GM12865 (cell line): ENCODE results near the gene PHKA1.
"Not testable (repeated sequence)": the region's sequence is repeated elsewhere in the genome, so short reads cannot be mapped to it uniquely, and the experiment has no call there.

ENCODE experiments used
- DNase-seq: peaks from one replicate; pipeline ENCODE4 v3.0.0; 2010; ENCODE audit warnings: low read depth
- H3K4me3 ChIP-seq: 2 replicates; pipeline ENCODE4 v1.5.1; 2011; ENCODE audit warnings: mild to moderate bottlenecking, low read depth, low read length, control low read depth
- TF ChIP-seq, protein P1 (sequence below): IDR thresholded peaks from 2 replicates; pipeline ENCODE4 v1.5.1; 2011; ENCODE audit warnings: low read length, control low read depth, low read depth, inconsistent platforms; ENCODE audit not compliant: insufficient read depth; ENCODE audit errors: missing control alignments

The PHKA1 gene

DNA sequence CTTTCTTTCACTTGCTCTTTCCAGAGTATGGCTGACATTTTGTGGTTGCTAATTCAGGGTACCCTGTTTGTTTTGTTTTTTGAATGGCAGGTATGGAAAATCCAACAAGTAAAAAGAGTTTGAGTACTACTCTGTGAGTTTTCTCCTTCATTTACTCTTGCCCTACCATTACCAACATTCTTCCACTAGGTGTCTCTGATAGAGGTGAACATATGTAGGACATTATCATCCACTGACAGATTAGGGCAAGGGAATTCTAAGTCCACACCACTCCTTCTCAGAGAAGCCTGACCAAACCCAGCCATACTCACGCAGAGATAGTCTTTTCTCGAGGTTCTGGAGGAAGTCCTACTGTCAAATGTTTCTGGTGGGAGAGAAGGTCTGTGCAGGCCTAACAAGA, 104.8 kb downstream of the PHKA1 start:
- no peak overlapping the region for H3K4me3 ChIP-seq
- TF ChIP-seq, protein P1, sequence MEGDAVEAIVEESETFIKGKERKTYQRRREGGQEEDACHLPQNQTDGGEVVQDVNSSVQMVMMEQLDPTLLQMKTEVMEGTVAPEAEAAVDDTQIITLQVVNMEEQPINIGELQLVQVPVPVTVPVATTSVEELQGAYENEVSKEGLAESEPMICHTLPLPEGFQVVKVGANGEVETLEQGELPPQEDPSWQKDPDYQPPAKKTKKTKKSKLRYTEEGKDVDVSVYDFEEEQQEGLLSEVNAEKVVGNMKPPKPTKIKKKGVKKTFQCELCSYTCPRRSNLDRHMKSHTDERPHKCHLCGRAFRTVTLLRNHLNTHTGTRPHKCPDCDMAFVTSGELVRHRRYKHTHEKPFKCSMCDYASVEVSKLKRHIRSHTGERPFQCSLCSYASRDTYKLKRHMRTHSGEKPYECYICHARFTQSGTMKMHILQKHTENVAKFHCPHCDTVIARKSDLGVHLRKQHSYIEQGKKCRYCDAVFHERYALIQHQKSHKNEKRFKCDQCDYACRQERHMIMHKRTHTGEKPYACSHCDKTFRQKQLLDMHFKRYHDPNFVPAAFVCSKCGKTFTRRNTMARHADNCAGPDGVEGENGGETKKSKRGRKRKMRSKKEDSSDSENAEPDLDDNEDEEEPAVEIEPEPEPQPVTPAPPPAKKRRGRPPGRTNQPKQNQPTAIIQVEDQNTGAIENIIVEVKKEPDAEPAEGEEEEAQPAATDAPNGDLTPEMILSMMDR = no peak
- no peak for DNase-seq

DNA sequence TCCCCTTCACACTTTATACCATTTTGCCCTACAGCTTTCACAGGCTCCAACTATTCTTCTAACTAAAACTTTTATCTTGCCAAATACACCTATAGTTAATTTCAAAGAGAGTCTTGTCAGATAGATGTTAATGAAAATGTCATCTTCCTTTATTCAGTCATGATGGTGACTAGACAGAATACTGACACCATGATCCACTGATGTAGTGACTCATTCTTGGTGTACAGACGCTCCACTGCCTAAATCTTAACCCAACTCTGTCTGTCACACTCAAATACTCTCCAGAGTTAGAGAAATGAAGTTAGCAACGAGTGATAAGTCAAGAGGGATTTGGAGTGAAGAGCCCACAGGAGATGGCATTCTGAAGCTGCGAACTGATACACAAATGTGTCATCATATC, 109.4 kb downstream of the PHKA1 start:
- no peak for DNase-seq
- no peak overlapping the region for H3K4me3 ChIP-seq
- TF ChIP-seq, protein P1 = no peak

DNA sequence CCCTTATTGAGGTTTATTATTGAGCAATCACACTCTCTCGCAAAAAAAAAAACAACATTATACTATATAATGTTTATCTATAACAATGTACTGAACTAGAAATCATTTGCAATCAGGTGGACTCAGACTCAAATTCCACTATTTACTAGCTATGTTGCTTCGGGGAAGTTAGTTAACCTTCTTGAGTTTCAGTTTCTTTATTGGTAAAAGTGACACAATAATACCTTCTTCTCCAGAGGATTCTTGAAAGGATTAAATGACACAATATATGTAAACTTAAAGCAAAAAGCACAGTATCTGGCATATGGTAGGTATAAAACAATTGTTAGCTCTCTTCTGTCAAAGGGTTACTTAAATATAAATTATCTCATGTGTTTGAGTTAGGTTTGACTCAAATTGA, 110.0 kb downstream of the PHKA1 start:
- DNase-seq = no peak
- TF ChIP-seq, protein P1 = no peak
- H3K4me3 ChIP-seq = no peak overlapping the region

DNA sequence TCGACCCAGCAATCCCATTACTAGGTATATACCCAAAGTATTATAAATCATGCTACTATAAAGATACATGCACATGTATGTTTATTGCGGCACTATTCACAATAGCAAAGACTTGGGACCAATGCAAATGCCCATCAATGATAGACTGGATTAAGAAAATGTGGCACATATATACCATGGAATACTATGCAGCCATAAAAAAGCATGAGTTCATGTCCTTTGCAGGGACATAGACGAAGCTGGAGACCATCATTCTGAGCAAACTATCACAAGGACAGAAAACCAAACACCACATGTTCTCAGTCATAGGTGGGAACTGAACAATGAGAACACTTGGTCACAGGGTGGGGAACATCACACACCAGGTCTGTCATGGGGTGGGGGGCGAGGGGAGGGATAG, 123.1 kb downstream of the PHKA1 start:
- not testable (repeated sequence) for DNase-seq, H3K4me3 ChIP-seq

DNA sequence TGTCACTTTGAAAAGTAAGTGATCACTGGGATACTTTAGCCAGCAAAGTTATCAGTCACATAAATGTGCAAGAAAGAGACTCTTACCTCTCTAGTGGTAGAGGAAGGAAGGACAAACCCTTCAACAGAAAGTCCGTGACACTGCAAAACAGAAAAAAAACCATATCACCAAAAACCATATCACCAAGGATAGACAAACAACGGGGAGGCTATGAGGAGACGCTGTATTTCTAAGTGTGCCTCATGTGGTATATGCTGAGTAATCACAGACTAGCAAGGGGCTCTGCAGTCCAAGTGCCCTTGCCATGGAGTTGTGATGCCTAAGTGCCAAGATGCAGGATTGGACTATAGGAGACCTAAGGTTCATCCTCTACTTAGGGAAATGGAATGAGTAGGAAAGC, 129.9 kb downstream of the PHKA1 start:
- no peak overlapping the region for H3K4me3 ChIP-seq
- TF ChIP-seq, protein P1 = no peak
- DNase-seq = no peak

DNA sequence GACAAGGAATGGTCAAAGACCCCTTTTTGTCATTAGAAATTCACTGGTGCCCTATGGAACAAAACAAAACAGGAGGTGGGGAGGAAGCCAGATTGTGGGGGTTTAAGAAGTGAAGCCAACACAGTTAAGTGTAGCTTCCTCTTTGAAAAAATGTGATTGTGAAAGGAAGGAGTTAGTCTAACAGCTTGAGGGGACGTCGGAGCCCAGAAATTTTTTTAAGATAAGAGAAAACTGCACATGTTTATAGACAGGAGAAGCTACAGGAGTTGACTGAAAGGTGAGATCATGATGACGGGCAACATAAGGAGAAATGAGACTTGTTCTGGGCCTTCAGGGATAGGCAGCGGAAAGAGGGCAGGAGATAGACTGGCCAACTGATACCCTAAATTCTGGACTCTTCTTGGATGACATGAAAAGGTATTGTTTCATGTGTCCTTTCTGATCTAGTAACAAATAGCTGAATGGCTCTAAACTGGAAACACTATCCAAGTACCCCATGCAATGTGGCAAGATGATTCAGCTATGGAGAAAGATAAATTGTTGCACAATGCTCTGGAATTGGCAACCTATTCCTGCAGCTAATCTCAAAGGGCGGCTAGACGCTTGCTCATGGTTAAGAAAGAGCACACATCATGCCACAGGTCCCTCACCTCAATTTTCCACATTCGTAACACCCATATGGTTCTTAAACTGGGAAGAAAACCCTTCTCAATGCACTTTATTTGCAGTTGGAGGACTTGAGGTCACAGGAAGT, 137.8 kb downstream of the PHKA1 start:
- no peak overlapping the region for H3K4me3 ChIP-seq
- TF ChIP-seq, protein P1 = no peak
- no peak for DNase-seq

DNA sequence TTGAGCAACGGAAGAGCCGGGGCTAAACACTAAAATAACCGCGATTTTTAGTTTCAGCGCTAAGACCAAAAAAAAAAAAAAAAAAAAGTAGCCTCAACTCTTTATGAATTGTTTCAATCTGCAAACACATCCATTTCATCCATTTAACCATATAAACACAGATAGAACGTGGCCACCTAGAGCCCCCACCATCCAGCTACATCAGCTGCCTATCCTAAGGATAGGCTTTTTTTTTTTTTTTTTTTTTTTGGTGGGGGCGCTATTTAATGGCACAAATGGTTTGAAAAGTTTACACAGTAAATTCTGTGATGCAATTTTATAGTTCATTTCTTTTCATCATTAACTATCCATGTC, 141.0 kb downstream of the PHKA1 start:
- TF ChIP-seq, protein P1 = no peak
- no peak for DNase-seq
- peak overlapping the region; percentile 80 for H3K4me3 ChIP-seq
